OCI-LY3 (cell line): ENCODE results near the gene NPTX1.

ENCODE experiments used
- H2AFZ ChIP-seq: fragments of 200-600, 300-600 bp; shearing (Covaris generic); 2 replicates; pipeline ENCODE4 v1.6.0; 2014; ENCODE audit warnings: antibody characterized with exemption, low read depth, low read length
- H3K27ac ChIP-seq: fragments of 200-600, 300-600 bp; sonication (generic); 2 replicates; pipeline ENCODE4 v1.5.1; 2014; ENCODE audit warnings: mild to moderate bottlenecking, low read length, moderate library complexity, mixed read lengths
- H3K27me3 ChIP-seq: fragments of 200-600, 300-600 bp; sonication (generic); 2 replicates; pipeline ENCODE4 v1.6.1; 2014; ENCODE audit warnings: low read depth, low read length, mixed read lengths
- H3K36me3 ChIP-seq: fragments of 200-600, 300-600 bp; sonication (generic); replicated peaks from 2 replicates; pipeline ENCODE3; 2014; ENCODE audit warnings: low read depth, low read length, mixed read lengths
- H3K4me1 ChIP-seq: fragments of 300-600, 200-600 bp; sonication (generic); 2 replicates; pipeline ENCODE4 v1.6.1; 2014; ENCODE audit warnings: low read length, mixed read lengths
- H3K4me2 ChIP-seq: fragments of 200-600, 300-600 bp; sonication (generic); 2 replicates; pipeline ENCODE4 v1.6.1; 2014; ENCODE audit warnings: low read length, mixed read lengths
- H3K4me3 ChIP-seq: fragments of 300-600, 200-600 bp; sonication (generic); 2 replicates; pipeline ENCODE4 v1.5.1; 2014; ENCODE audit warnings: antibody characterized with exemption, mild to moderate bottlenecking, low read length, moderate library complexity
- H3K79me2 ChIP-seq: fragments of 300-600, 200-600 bp; shearing (Covaris generic); 2 replicates; pipeline ENCODE4 v1.6.1; 2014; ENCODE audit warnings: mild to moderate bottlenecking, low read length, mixed read lengths
- H3K9ac ChIP-seq: fragments of 300-600, 200-600 bp; shearing (Covaris generic); 2 replicates; pipeline ENCODE4 v1.6.0; 2014; ENCODE audit warnings: mild to moderate bottlenecking, low read length, moderate library complexity
- H3K9me3 ChIP-seq: fragments of 200-600, 300-600 bp; shearing (Covaris generic); 2 replicates; pipeline ENCODE4 v1.6.1; 2014; ENCODE audit warnings: low read length, mixed read lengths; ENCODE audit not compliant: insufficient read depth
- H4K20me1 ChIP-seq: fragments of 200-600, 300-600 bp; sonication (generic); 2 replicates; pipeline ENCODE4 v1.6.1; 2016; ENCODE audit warnings: low read length, mixed read lengths; ENCODE audit not compliant: insufficient read depth
- CTCF ChIP-seq: fragments of 200-600, 300-600 bp; sonication (generic); IDR thresholded peaks from 2 replicates; pipeline ENCODE4 v1.5.1; 2014; ENCODE audit warnings: antibody characterized with exemption, low read length, low read depth
- EZH2phosphoT487 ChIP-seq: fragments of 200-600 bp; shearing (Covaris generic); IDR thresholded peaks from 2 replicates; pipeline ENCODE4 v1.6.1; 2018; ENCODE audit warnings: antibody characterized with exemption, mixed run types, low read depth

Gene NPTX1

GRCh38 chr17:80475910-80476876 lies at the start of gene NPTX1:
Gene NPTX1, minus strand, starts transcription at chr17:80476607. Its CDS starts 161 bp downstream, at chr17:80476446.
- Histone ChIP-seq H3K9ac (no peak within 1 kb of the TSS), H3K9me3 (no peaks in the 10 kb centered on the region), H3K4me2 (no peak within 1 kb of the TSS), H3K27me3 (no peaks in the 10 kb centered on the region), H3K36me3 (no peaks in the 10 kb centered on the region), H2AFZ (no peak within 1 kb of the TSS), H3K27ac (no peak within 1 kb of the TSS), H3K4me3 (no peak within 1 kb of the TSS), H3K4me1 (no peaks in the 10 kb centered on the region), H3K79me2 (no peaks in the 10 kb centered on the region), H4K20me1 (no peaks in the 10 kb centered on the region)
- TF ChIP-seq EZH2phosphoT487 (no peak), CTCF (no peak)

GRCh38 chr17:80523956-80524712 lies 47.7 kb upstream of the NPTX1 start:
- TF ChIP-seq CTCF (no peak), EZH2phosphoT487 (no peak)
- Histone ChIP-seq H3K79me2 (no peaks in the 10 kb centered on the region), H3K27ac (no peak overlapping the region), H4K20me1 (no peaks in the 10 kb centered on the region), H3K36me3 (no peaks in the 10 kb centered on the region), H3K27me3 (no peaks in the 10 kb centered on the region), H3K9me3 (no peaks in the 10 kb centered on the region), H2AFZ (no peak overlapping the region), H3K9ac (no peak overlapping the region), H3K4me2 (no peak overlapping the region), H3K4me1 (no peaks in the 10 kb centered on the region), H3K4me3 (no peak overlapping the region)

GRCh38 chr17:80523054-80523744 lies 46.8 kb upstream of the NPTX1 start:
- Histone ChIP-seq H3K27me3 (no peaks in the 10 kb centered on the region), H3K4me1 (no peaks in the 10 kb centered on the region), H3K36me3 (no peaks in the 10 kb centered on the region), H3K9me3 (no peaks in the 10 kb centered on the region), H3K9ac (no peak overlapping the region), H3K4me2 (no peak overlapping the region), H3K79me2 (no peaks in the 10 kb centered on the region), H3K27ac (no peak overlapping the region), H3K4me3 (no peak overlapping the region), H2AFZ (no peak overlapping the region), H4K20me1 (no peaks in the 10 kb centered on the region)
- TF ChIP-seq EZH2phosphoT487 (no peak), CTCF (no peak)
